OCI-LY3 (cell line): ENCODE results near the gene ATP2B3.

Experiments used
- H2AFZ ChIP-seq: fragments of 200-600, 300-600 bp; shearing (Covaris generic); 2 replicates; pipeline ENCODE4 v1.6.0; 2014; ENCODE audit warnings: antibody characterized with exemption, low read depth, low read length
- H3K27ac ChIP-seq: fragments of 200-600, 300-600 bp; sonication (generic); 2 replicates; pipeline ENCODE4 v1.5.1; 2014; ENCODE audit warnings: mild to moderate bottlenecking, low read length, moderate library complexity, mixed read lengths
- H3K27me3 ChIP-seq: fragments of 200-600, 300-600 bp; sonication (generic); 2 replicates; pipeline ENCODE4 v1.6.1; 2014; ENCODE audit warnings: low read depth, low read length, mixed read lengths
- H3K36me3 ChIP-seq: fragments of 200-600, 300-600 bp; sonication (generic); replicated peaks from 2 replicates; pipeline ENCODE3; 2014; ENCODE audit warnings: low read depth, low read length, mixed read lengths
- H3K4me1 ChIP-seq: fragments of 300-600, 200-600 bp; sonication (generic); 2 replicates; pipeline ENCODE4 v1.6.1; 2014; ENCODE audit warnings: low read length, mixed read lengths
- H3K4me2 ChIP-seq: fragments of 200-600, 300-600 bp; sonication (generic); 2 replicates; pipeline ENCODE4 v1.6.1; 2014; ENCODE audit warnings: low read length, mixed read lengths
- H3K4me3 ChIP-seq: fragments of 300-600, 200-600 bp; sonication (generic); 2 replicates; pipeline ENCODE4 v1.5.1; 2014; ENCODE audit warnings: antibody characterized with exemption, mild to moderate bottlenecking, low read length, moderate library complexity
- H3K79me2 ChIP-seq: fragments of 300-600, 200-600 bp; shearing (Covaris generic); 2 replicates; pipeline ENCODE4 v1.6.1; 2014; ENCODE audit warnings: mild to moderate bottlenecking, low read length, mixed read lengths
- H3K9ac ChIP-seq: fragments of 300-600, 200-600 bp; shearing (Covaris generic); 2 replicates; pipeline ENCODE4 v1.6.0; 2014; ENCODE audit warnings: mild to moderate bottlenecking, low read length, moderate library complexity
- H3K9me3 ChIP-seq: fragments of 200-600, 300-600 bp; shearing (Covaris generic); 2 replicates; pipeline ENCODE4 v1.6.1; 2014; ENCODE audit warnings: low read length, mixed read lengths; ENCODE audit not compliant: insufficient read depth
- H4K20me1 ChIP-seq: fragments of 200-600, 300-600 bp; sonication (generic); 2 replicates; pipeline ENCODE4 v1.6.1; 2016; ENCODE audit warnings: low read length, mixed read lengths; ENCODE audit not compliant: insufficient read depth
- CTCF ChIP-seq: fragments of 200-600, 300-600 bp; sonication (generic); IDR thresholded peaks from 2 replicates; pipeline ENCODE4 v1.5.1; 2014; ENCODE audit warnings: antibody characterized with exemption, low read length, low read depth
- EZH2phosphoT487 ChIP-seq: fragments of 200-600 bp; shearing (Covaris generic); IDR thresholded peaks from 2 replicates; pipeline ENCODE4 v1.6.1; 2018; ENCODE audit warnings: antibody characterized with exemption, mixed run types, low read depth

ATP2B3 gene

DNA sequence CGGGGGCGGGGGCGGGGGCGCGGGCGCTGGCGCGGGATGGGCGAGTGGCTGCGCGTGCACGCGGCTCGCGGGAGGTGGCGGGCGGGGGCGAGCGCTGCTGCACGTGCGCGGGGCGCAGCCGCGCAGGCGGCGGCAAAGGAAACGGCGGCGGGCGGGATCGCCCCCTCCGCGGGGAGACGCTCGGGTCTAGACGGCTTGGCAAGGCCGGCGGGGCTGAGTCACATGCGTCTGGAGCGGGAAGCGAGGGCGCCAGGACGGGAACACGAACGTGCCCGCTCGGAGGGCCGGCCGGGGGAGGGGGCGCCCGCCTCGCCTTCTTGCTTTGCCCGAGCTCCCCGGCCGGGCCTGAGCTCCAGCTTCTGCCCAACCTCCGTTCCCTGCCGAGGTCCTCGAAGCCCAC, 42.7 kb upstream of the ATP2B3 start:
- no peaks in the 10 kb centered on the region for H3K36me3 ChIP-seq
- peaks cover 6% of the 10 kb centered on the region for H3K79me2 ChIP-seq
- H3K4me3 ChIP-seq: no peak overlapping the region
- H3K27ac ChIP-seq: no peak overlapping the region
- no peaks in the 10 kb centered on the region for H4K20me1 ChIP-seq
- peaks cover 4% of the 10 kb centered on the region; the same call in 1 of the 2 replicates for H3K4me1 ChIP-seq
- no peak overlapping the region for H3K4me2 ChIP-seq
- no peak for TF ChIP-seq EZH2phosphoT487
- TF ChIP-seq CTCF: no peak
- no peak overlapping the region for H3K9ac ChIP-seq
- H3K27me3 ChIP-seq: no peaks in the 10 kb centered on the region
- H3K9me3 ChIP-seq: no peaks in the 10 kb centered on the region
- no peak overlapping the region for H2AFZ ChIP-seq

- no peak overlapping the region for H2AFZ ChIP-seq
- no peak overlapping the region for H3K27ac ChIP-seq
- H3K4me3 ChIP-seq: no peak overlapping the region
Measured at GRCh38 chrX:153475271-153475670, 42.2 kb upstream of the ATP2B3 start.

DNA sequence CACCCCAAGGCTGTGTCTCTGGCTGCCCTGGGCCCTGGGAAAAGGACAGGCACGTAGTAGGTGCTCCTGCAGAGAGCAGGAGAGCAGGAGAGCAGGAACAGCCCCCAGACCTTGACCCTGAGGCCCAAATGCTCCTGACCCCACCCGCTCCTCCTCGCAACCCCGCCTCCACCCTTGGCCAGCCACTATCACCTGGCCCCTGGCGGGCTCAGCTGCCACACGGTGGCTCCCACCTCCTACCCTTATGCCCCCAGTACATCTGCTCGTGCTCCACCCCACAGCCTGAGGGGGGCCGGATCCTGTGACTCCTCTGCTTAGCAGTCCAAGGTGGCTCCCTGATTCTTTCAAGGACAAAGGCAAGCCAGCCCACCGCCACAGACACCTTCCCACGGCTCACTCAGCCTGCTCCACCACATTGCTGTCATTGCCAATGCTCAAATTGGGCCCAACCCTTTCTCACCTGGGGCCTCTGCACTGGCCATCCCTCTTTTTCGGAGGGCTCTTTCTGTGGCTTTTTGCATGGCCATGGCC, 41.6 kb upstream of the ATP2B3 start:
- no peak overlapping the region for H3K4me2 ChIP-seq
- no peak overlapping the region for H2AFZ ChIP-seq
- H3K9me3 ChIP-seq: no peaks in the 10 kb centered on the region
- no peak overlapping the region for H3K9ac ChIP-seq
- H3K4me1 ChIP-seq: peaks cover 4% of the 10 kb centered on the region; the same call in 1 of the 2 replicates
- H3K27ac ChIP-seq: no peak overlapping the region
- H3K4me3 ChIP-seq: no peak overlapping the region
- H4K20me1 ChIP-seq: no peaks in the 10 kb centered on the region
- no peaks in the 10 kb centered on the region for H3K27me3 ChIP-seq
- TF ChIP-seq EZH2phosphoT487 (no peak), CTCF (no peak)
- no peaks in the 10 kb centered on the region for H3K36me3 ChIP-seq
- no peaks in the 10 kb centered on the region for H3K79me2 ChIP-seq

More at GRCh38 chrX:153475271-153475670, 42.2 kb upstream of the ATP2B3 start:
- no peak for TF ChIP-seq CTCF
- no peak for TF ChIP-seq EZH2phosphoT487
- Histone ChIP-seq H3K9ac (no peak overlapping the region), H4K20me1 (no peaks in the 10 kb centered on the region), H3K4me2 (no peak overlapping the region), H3K36me3 (no peaks in the 10 kb centered on the region), H3K27me3 (no peaks in the 10 kb centered on the region), H3K9me3 (no peaks in the 10 kb centered on the region), H3K4me1 (peaks cover 4% of the 10 kb centered on the region; the same call in 1 of the 2 replicates), H3K79me2 (peaks cover under 1% of the 10 kb centered on the region; the same call in 1 of the 2 replicates)

GRCh38 chrX:153476666-153477363, 40.6 kb upstream of the ATP2B3 start:
- TF ChIP-seq CTCF (no peak), EZH2phosphoT487 (no peak)
- H3K9me3 ChIP-seq: no peaks in the 10 kb centered on the region
- H2AFZ ChIP-seq: no peak overlapping the region
- H4K20me1 ChIP-seq: no peaks in the 10 kb centered on the region
- H3K36me3 ChIP-seq: no peaks in the 10 kb centered on the region
- H3K27ac ChIP-seq: no peak overlapping the region
- no peak overlapping the region for H3K4me2 ChIP-seq
- no peaks in the 10 kb centered on the region for H3K79me2 ChIP-seq
- H3K9ac ChIP-seq: no peak overlapping the region
- no peak overlapping the region for H3K4me3 ChIP-seq
- no peaks in the 10 kb centered on the region for H3K27me3 ChIP-seq
- no peaks in the 10 kb centered on the region for H3K4me1 ChIP-seq
